GM19372 (cell line): Measurements from ENCODE around the gene PFKFB4.
"Not testable (repeated sequence)": the region's sequence is repeated elsewhere in the genome, so short reads cannot be mapped to it uniquely, and the experiment has no call there.

Source experiments
- ATAC-seq: cut with Tn5 transposase; IDR thresholded peaks from one replicate; pipeline ENCODE4 v1.9.1; 2021; ENCODE audit warnings: mild to moderate bottlenecking, low read depth, moderate library complexity; ENCODE audit not compliant: unreplicated experiment

PFKFB4 gene

DNA sequence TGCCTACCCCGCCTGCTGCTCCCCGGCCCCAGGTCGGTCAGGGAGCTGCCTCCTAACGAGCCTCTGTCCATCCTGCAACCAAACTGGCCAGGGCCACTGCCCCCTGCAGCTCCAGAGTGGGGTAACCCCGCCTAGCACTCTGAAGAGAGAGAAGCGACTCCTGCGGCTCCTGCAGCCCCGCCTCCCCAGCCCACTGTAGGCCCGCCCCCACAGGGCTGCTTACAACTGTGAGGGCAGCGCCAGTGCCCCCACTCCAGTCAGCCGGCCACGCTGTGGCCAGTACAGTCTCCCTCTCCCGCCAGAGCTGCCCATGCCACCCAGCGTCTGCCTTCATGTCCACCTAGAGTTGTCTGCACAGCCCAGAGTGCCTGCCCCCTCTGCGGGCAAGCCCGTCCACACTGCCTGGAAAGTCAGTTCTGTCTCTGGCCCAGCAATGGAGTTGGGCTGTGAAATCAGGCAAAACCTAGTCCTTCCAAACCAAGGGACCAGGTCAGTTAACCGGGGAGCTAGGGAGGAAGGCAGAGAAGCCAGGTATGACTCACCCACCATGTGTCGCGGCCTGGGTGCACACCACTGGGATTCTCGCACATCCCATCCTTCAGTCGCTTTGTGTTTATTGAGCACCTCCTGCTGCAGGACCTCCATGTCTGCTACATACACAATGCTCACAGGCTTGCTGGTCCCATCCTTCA lies 4.6 kb upstream of the PFKFB4 start:
- no peak for ATAC-seq

DNA sequence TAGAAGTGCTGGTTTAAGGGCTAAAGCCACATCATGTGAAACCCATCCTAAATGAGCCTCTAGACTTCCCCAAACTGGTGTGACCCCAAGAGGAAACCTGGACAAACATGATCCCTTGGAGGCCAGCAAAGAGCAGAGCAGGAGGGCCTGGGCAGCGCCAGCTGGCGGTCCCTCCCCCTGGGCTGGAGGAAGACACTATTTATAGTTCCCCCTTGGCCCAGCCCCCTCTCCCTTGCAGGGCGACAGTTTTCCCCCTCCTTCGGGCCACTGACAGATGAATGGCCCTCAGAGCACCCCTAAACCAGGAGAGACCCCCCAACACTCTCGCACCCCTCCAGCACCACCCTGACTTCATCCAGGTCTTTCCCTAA lies 4.0 kb upstream of the PFKFB4 start:
- no peak for ATAC-seq

DNA sequence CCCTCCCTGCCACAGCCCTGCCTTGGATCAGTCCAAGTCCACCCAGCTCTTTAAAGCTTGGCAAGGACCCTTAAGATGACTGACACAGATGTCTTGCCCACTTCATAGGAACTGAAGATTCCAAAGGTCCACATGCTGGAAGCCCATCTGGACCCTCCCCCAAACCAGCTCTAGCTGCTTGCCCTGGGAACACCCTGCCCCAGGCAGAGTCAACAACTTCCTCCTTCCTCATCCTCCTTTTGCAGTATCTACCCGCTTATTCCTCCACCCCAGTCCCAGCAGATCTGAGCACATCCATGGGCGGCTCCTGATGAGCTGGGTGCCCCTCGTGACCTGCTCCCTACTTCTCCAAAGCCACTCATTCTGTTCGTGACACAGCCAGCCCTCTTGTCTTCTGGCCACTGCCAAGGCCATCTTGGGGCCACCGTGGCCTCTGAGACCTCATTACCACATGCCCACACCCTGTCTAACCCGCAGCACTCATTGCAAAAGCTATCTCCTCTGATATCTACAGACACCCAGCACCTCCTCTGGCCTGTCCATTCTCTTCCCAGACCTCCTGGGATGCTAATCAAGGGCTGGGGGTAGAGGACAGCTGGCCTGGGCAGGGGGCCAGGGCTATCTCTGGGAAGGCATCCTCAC lies 2.0 kb upstream of the PFKFB4 start:
- no peak for ATAC-seq

DNA sequence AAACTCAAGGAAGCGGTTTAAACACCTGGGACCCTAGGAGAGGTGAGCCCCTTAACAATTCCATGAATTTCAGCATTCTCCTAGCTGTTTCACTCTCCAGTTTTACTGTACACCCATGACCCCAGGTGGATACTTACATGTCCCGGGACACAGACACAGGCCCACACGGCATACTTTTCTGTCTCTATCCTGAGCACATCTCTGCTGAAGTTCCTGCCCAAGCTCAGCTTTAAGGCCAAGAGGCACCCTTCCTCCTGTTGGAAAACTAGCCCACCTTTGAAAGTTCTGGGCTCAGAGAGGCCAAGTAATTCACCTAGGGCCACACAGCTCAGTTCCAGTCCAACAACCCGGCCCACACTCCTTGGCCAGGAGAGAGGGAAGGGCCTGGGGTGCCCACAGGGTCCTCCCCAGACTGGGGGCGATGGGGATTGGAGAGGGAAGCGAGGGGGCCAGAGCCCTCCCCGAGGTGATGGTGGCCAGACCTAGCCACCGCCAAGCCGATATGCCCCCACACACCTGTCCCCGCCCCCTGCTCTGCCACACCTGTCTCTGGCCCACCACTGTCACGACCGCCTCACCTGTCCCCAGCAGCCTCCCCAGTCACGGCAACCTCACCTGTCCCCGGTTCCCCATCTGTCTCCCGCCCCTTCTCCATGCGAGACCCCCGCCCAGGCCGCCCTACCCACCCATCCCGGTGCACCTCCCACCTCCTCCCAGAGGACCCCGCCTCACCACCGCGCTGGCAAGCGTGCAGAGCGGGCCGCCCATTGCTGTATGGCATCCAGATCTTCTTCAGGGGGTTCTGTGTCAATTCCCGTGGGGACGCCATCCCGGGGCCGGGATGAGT lies 431 bp downstream of the PFKFB4 start:
- ATAC-seq, result no peak

DNA sequence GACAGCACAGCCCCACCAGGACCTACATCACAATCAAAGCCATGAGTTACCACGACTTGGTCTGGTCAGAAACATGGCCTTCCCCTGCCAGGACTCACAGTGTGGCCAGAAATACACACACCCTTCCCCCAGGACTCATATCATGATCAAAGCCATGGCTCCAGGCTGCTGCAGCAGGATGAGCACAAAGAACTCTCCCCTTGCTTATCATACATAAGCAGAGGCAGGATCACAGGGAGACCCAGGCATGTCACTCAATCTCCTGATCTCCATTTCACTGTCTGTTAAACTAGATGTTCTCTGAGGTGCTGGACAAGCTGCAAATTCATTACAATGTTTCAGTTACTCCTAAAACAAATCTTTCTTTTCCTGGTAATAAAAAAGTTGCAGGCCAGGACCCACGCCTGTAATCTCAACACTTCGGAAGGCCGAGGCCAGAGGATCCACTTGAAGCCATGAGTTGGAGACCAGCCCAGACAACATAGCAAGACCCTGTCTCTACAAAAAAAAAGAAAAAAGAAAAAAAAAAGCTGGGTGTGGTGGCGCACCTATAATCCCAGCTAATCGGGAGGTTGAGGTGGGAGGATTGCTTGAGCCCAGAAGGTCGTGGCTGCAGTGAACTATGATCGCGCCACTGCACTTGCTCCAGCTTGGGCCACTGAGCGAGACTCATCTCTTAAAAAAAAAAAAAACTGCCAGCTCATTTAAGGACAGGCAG lies 1.2 kb downstream of the PFKFB4 start:
- ATAC-seq, result no peak

DNA sequence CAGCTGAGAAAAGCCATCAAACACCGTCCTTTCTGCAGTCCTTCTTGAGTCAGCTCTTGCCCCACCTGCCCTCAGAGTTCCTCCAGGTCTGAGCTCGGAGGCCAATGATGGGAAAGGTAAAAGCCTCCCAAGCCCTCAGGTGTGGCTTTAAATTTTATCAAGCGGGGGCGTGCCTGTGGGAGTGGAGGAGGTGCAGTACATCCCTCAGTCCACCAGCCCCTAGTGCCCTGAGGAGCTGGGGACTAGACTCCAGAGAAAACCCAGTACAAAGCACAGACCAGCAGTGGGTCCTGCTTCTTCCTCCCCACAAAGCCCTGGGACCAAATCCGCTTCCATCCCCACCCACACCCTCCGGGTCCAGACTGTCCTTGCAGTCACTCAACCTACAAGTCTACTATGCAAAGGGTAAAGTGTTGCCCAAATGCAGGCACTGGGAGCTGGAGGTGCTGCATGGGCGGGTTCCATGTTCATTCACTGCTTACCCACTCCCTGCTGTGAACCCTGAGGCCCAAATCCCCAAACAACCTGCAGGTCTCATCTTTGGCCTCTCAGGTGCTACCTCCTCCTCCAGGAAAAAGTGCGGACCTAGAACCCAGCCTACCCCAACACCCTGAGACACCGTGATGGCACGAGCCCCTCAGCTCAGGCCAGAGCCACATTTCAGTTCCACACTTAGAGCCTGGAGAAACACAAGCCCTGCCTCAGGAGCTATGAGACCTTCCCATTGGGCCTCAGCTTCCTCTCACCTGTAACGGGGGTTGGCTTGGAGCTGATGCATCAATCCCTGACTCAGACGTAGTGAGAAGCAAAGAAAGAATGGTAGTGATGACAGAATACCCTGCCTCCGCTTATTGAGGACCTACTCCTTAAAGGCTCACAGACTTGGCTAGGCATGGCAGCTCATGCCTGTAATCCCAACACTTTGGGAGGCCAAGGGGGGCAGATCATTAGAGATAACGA lies 2.4 kb downstream of the PFKFB4 start:
- no peak for ATAC-seq

DNA sequence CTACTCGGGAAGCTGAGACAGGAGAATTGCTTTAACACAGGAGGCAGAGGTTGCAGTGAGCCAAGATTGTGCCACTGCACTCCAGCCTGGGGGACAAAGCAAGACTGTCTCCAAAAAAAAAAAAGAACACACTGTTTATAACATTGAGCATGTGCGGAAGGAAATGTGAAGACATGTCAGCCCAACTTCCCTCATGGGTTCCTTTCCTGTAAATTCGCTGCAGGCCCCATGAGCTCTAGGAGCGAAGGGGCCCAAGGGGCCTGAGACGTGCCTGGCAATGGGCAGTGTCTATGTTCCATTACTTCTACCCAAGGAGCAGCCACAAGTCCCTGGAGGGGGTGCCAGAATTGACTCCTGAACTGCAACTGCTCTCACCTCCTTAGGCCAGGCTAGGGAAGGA lies 3.2 kb downstream of the PFKFB4 start:
- ATAC-seq, result no peak

DNA sequence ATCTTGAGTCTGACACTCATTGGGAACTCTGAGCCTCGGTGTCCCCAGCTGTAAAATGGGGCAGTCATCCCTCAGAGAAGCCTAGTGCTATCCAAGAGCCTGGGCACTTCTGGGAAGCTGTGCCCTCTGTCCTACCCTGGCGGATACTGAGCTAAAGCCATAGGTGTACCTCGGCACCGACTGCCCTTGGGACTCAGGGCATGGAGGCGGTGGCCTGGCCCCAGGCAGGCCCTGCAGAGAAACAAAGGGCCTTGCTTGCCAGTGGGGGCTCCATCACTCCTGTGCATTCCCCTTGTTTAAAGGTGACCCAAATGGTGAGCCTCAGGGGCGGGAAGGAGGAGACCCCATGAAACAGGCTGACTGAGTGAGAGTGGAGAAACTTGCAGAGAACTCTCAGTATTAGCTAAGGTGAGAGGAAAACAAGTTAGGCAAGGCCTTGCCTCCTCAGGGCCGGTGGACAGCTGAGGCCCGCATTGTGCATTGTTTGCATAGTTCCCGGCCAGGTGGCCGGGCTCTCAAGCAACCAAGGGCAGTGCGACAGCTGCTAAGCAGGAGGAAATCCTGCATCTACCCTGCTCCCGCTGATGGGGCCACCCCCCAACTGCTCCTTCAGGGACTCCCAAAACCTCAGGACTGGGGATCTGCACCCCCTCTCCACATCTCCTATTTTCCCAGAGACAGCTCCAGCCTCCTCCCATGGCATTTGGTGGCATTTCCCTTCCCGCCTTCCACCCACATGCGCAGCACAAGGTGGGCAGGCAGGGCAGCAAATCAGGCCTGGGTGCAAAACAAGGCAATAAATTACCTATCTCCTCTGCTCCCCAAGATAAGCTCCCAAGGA lies 4.3 kb downstream of the PFKFB4 start:
- ATAC-seq, result no peak

DNA sequence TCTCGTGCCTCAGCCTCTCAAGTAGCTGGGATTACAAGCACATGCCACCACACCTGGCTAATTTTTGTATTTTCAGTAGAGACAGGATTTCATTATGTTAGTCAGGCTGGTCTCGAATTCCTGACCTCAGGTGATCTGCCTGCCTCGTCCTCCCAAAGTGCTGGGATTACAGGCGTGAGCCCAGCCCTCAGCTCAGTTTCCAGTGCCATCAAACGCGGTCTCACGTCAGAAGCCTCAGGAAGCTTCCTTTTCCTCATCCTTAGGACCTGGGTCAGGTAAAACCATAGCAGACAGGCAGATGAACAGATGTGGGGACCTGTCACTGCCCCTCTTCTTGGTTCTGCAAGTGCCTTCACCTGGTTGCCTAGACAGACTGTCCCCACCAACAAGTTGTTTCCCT lies 5.0 kb downstream of the PFKFB4 start:
- not testable (repeated sequence) for ATAC-seq

DNA sequence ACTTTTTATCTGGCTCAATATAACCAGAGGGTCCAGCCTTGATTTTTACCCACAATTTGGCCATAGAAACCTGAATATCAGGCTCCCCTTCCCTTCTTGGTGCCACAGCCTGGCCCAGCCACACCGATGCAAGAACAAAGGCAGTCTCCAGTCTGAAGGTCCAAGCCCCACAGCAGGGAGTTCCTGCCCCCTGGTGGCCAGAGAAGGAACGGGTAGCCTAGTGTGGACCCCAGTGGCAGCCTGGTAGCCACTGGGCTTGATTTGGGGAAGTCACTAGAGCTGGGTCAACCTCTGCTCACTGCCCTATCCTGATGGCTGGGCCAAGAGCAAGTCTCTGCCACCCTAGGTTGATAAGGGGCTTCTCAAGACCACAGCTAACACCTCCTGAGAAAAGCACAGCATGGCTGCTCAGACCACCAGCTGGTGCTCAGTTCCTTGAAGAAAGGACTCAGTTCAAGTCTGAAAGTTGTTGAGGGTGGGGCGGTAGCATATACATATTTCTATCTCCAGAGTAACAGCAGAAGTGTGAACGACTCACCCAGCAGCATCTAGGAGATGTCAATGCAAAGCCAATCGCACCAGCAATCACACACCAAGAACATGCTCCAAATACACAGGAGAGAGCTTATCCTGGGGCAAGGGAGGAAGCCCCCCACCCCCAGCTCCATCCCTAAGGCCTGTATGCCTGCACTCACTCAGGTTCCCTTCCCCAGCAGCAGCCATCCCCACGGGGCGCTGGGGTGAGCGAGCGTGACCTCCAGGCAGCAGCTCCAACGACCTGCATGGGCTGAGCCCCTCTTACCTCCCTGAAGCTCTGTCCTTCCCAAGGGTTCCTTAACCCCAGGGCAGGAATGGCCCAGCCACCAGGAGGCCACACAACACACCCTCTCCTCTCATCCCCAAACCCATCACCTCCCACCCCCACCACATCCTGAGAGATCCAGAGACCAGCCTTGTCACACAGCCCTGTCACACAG lies 7.6 kb downstream of the PFKFB4 start:
- no peak for ATAC-seq

DNA sequence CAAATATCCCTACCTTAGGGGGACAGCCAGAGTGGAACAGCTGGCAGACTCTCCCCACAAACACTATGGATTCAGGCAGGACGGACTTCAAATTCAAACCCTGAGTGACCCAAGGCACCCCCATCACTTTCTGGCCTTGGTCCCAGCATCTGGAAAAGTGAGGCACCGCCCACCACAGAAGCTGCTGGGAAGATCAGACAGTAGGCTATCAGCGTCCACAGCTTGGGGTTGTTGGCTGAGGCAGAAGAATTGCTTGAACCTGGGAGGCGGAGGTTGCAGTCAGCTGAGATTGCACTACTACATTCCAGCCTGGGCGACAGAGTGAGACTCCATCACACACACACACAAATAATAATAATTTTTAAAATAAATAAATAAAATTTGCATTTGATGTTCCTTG lies 8.5 kb downstream of the PFKFB4 start:
- no peak for ATAC-seq

DNA sequence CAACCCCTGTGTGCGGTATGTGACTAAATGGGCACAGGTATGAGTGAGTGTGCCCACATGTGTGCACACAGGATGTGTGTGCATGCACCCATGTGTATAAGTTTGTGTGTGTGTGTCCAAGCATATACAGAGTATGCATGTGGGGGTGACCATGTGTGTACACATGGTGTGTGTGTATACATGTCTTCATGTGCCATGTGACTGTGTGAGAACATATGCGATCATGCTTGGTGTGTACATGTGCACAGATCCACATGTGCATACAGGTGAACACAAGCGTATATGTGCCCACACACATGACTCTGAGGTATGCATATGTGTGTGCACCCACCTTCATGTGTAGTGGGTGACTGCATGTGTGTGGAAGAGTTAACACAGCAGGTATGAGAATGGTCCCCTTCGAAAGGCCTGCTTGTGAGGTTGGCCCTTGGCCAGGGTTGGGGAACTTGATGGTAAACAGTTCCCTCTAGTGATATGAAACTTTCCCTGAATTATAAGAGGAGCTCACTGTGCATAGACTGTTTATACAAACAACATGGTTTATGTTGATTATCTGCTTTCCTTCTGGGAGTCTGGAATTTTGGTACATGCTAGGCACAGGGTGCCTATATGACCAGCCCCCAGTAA lies 10.3 kb downstream of the PFKFB4 start:
- no peak for ATAC-seq

DNA sequence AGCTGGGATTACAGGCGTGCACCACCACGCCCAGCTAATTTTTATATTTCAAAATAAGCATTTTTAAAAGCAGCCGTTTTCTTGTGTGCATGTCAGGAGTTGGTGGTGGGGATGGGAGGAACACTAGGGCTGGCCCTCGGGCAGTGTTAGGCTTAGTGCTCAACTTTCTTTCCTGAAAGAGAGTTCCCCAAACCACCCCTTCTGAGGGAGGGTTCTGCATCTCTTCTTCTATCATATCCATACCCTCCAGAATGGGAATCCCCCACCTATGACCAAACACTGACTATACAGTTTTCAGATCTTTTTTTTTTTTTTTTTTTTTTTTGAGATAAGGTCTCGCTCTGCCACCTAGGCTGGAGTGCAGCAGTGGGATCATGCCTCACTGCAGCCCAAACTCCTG lies 12.5 kb downstream of the PFKFB4 start:
- no peak for ATAC-seq

DNA sequence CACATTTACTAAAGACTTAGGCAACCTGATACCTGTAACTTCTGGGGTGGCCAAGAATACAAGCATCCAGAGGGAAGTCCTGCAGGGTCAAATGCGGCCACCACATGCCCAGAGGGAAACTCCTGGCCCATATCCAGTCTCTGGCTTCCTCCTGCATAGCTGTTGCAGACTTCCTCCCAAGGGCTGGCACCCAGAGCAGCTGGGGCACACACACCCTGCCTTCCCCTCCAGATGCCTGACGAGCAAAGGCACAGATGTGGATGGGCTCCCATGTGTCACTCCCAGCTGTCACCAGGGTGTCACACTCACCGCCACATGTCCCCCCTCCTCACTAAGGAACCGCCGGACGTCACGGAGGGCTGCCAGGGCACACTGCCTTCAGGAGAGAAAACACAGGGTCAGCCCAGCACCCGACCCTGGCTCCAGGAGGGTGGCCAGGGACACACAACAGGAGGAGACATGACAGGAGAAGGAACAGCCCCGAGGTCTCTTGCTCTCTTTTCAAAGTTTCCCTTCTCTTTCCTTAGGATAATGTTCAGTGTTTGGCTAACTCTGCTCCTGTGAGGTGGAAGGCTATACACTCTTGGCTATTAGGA lies 13.2 kb downstream of the PFKFB4 start:
- ATAC-seq, result no peak

DNA sequence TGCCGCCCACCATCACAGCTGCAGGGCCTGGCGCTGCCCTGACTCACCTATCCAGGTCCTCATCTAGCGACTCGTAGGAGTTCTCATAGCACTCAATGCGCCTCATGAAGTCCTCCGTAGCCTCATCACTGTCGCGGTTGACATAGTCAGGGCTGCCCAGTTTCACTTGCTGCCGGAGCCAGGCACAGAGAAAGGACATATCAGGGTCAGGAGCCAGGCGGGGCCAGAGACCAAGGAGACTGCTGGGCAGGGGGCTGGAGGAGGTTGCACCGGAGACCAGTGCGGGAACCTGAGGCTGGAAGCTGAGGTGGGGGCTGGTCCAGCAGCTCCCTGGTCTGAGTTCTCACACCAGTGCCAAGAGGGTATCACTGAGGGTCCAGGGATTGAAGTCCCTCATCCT lies 18.2 kb downstream of the PFKFB4 start:
- no peak for ATAC-seq

DNA sequence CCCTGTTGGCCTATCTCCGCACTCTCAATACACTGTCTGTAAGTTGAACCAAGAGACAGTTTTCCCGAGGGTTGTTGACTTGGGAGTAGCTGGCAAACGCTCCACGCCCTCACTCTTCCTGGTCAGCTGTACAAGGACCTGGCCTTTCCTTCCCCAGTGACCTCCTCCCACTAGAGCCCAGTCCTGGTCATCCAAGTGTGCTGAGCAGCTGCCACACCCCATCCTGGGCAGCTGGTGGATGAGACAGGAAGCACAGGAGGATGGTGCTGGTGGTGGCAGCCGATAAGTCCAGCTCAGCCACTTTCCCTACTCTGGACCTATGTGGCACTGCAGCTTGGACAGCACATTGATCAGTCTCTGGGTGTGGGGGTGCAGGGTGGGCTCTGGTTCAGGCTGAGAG lies 19.8 kb downstream of the PFKFB4 start:
- ATAC-seq, result no peak

DNA sequence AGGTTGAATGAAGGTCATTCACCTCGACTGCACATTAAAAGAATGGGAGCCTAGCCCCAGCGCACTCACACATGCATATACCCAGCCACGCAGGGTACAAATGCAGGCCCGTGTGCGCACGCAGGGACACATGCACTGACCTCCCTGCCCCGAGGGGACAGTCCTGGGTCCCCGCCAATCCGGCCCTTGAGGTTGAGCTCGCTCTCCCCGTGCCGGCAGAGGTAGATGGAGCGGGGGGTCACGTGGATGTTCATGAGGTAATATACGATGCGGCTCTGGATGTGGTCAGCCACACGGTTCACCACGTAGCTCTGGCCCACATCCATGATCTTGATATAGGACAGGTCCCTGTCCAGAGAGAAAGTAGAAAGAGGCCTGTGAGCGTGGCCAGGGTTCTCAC lies 20.5 kb downstream of the PFKFB4 start:
- no peak for ATAC-seq
